ENCODE measurements around the gene MAML1.
A peak's percentile ranks its signal among the peaks of the same experiment; 100 is the strongest.

The MAML1 gene

GRCh38 chr5:179804555-179804947 lies 71.9 kb downstream of the MAML1 start:
- DNase-seq (ENCODE audit: low read depth in 1 of 2, low spot score in 1 of 2) = no peak

- no peak for DNase-seq (ENCODE audit: low read depth in 1 of 2, low spot score in 1 of 2)
Measured at GRCh38 chr5:179805070-179805528, 72.5 kb downstream of the MAML1 start.

GRCh38 chr5:179805529-179806249 lies 73.1 kb downstream of the MAML1 start:
- DNase-seq (ENCODE audit: low read depth in 1 of 2, low spot score in 1 of 2) = no peak

GRCh38 chr5:179806250-179807048 lies 73.8 kb downstream of the MAML1 start, which contains the start of gene MGAT4B:
TSS of gene MGAT4B (minus strand) at chr5:179806866. CDS start at chr5:179806583, 283 bp downstream.
- DNase-seq (ENCODE audit: low read depth in 1 of 2, low spot score in 1 of 2) = peak in 1 of 2 donors; percentile 60

GRCh38 chr5:179812135-179812825 lies 79.7 kb downstream of the MAML1 start:
- DNase-seq (ENCODE audit: low read depth in 1 of 2, low spot score in 1 of 2) = no peak

- DNase-seq (ENCODE audit: low read depth in 1 of 2, low spot score in 1 of 2) = no peak
Measured at GRCh38 chr5:179812997-179813607, 80.5 kb downstream of the MAML1 start.

GRCh38 chr5:179814090-179814489 lies 81.5 kb downstream of the MAML1 start:
- DNase-seq (ENCODE audit: low read depth in 1 of 2, low spot score in 1 of 2) = no peak

- no peak for DNase-seq (ENCODE audit: low read depth in 1 of 2, low spot score in 1 of 2)
Measured at GRCh38 chr5:179815491-179816249, 83.0 kb downstream of the MAML1 start.

- no peak for DNase-seq (ENCODE audit: low read depth in 1 of 2, low spot score in 1 of 2)
Measured at GRCh38 chr5:179816401-179816795, 83.8 kb downstream of the MAML1 start.

- DNase-seq (ENCODE audit: low read depth in 1 of 2, low spot score in 1 of 2) = no peak
Measured at GRCh38 chr5:179816796-179817469, 84.3 kb downstream of the MAML1 start.

- DNase-seq (ENCODE audit: low read depth in 1 of 2, low spot score in 1 of 2) = no peak
Measured at GRCh38 chr5:179817470-179817840, 84.8 kb downstream of the MAML1 start.

GRCh38 chr5:179817890-179818745 lies 85.5 kb downstream of the MAML1 start:
- DNase-seq (ENCODE audit: low read depth in 1 of 2, low spot score in 1 of 2) = no peak

GRCh38 chr5:179818746-179819295 lies 86.2 kb downstream of the MAML1 start:
- DNase-seq (ENCODE audit: low read depth in 1 of 2, low spot score in 1 of 2) = peak; percentile 67 to 72

- DNase-seq (ENCODE audit: low read depth in 1 of 2, low spot score in 1 of 2) = no peak
Measured at GRCh38 chr5:179819296-179820126, 86.9 kb downstream of the MAML1 start.

GRCh38 chr5:179820127-179820482 lies 87.5 kb downstream of the MAML1 start:
- no peak for DNase-seq (ENCODE audit: low read depth in 1 of 2, low spot score in 1 of 2)

- peak; percentile 77 to 80 for DNase-seq (ENCODE audit: low read depth in 1 of 2, low spot score in 1 of 2)
Measured at GRCh38 chr5:179820483-179821297, 88.1 kb downstream of the MAML1 start, which contains the start of gene SQSTM1. TSS of gene SQSTM1 (plus strand) at chr5:179820905. CDS start at chr5:179820937, 32 bp downstream.

Measured in stimulated activated CD4-positive, alpha-beta T cell treated with anti-CD3 and anti-CD28 coated beads, Interleukin-15, amount 100 ng/mL, for 1 hour (primary cell).